ENCODE results near the gene USHBP1.
A peak's percentile ranks its signal among the peaks of the same experiment; 100 is the strongest.

Gene USHBP1

GRCh38 chr19:17262557-17262956, 2.0 kb downstream of the USHBP1 start:
- DNase-seq: no peak

GRCh38 chr19:17260842-17261325, 3.7 kb downstream of the USHBP1 start:
- DNase-seq: peak; percentile 78

- no peak for DNase-seq
Observed at GRCh38 chr19:17259934-17260333, 4.6 kb downstream of the USHBP1 start.

GRCh38 chr19:17259118-17259780, 5.3 kb downstream of the USHBP1 start:
- DNase-seq: peak; percentile 31

- no peak for DNase-seq
Observed at GRCh38 chr19:17256130-17256529, 8.4 kb downstream of the USHBP1 start.

GRCh38 chr19:17255150-17255621, 9.4 kb downstream of the USHBP1 start:
- DNase-seq: peak; percentile 22

GRCh38 chr19:17254636-17255035, 9.9 kb downstream of the USHBP1 start:
- DNase-seq: no peak

- DNase-seq: no peak
Observed at GRCh38 chr19:17249887-17250548, 14.5 kb downstream of the USHBP1 start.

GRCh38 chr19:17248011-17248776, 16.4 kb downstream of the USHBP1 start:
- DNase-seq: peak; percentile 31

GRCh38 chr19:17246681-17247425, 17.7 kb downstream of the USHBP1 start:
- no peak for DNase-seq

- no peak for DNase-seq
Observed at GRCh38 chr19:17245535-17245984, 19.0 kb downstream of the USHBP1 start, which contains the start of gene NR2F6. Gene NR2F6 (minus strand): TSS chr19:17245919. CDS start chr19:17245220, 699 bp downstream.

GRCh38 chr19:17244618-17245534, 19.7 kb downstream of the USHBP1 start:
- peak; percentile 44 for DNase-seq

GRCh38 chr19:17243830-17244617, 20.5 kb downstream of the USHBP1 start:
- DNase-seq: peak; percentile 70

- peak; percentile 21 for DNase-seq
Observed at GRCh38 chr19:17243211-17243829, 21.2 kb downstream of the USHBP1 start.

- DNase-seq: no peak
Observed at GRCh38 chr19:17242431-17243208, 21.9 kb downstream of the USHBP1 start.

GRCh38 chr19:17240826-17241399, 23.6 kb downstream of the USHBP1 start:
- DNase-seq: no peak

- peak; percentile 40 for DNase-seq
Observed at GRCh38 chr19:17240062-17240752, 24.3 kb downstream of the USHBP1 start.

All from eye (tissue), 1 donor.